HCT116 (cell line): ENCODE data around the gene ZSWIM3. TPM values are rescaled to one million over a fixed set of nuclear protein-coding genes. Genes with fewer than 3 reads are reported as not detected.

Experiments
- ATAC-seq: fragments of 200-7000 bp; cut with Tn5 transposase; 2 replicates; pipeline ENCODE4 v1.9.1; 2020; ENCODE audit warnings: mild to moderate bottlenecking, moderate library complexity
- BruUV-seq: library from RNA; stranded (reverse); fragments of 400-500 nt; replicated peaks from 2 replicates; lab custom pipeline; 2021; lab: Mats Ljungman, UMichigan
- CTCF ChIA-PET: fragments of 300-600 bp; sonication (Branson Sonifier 250); formaldehyde crosslinking; loops from one replicate; lab custom pipeline; 2021; ENCODE audit warnings: antibody characterized with exemption; lab: Charles Lee
- POLR2A ChIA-PET: fragments of 300-600, 350-600 bp; sonication (Branson Sonifier 250); formaldehyde crosslinking; loops from one replicate; lab custom pipeline; 2021; ENCODE audit warnings: antibody characterized with exemption; lab: Charles Lee
- RAD21 ChIA-PET, 2 experiments: fragments of 300-600 bp; sonication (Branson Sonifier 250); formaldehyde crosslinking; loops; one replicate each; lab custom pipeline; 2023; ENCODE audit warnings: low total read pairs in 2 of 2; ENCODE audit not compliant: uncharacterized antibody in 2 of 2, unreplicated experiment in 2 of 2, low non-redundant PET in 1 of 2; lab: Charles Lee
- DNase-seq: peaks from one replicate; pipeline ENCODE4 v3.0.0-alpha.2; 2010; ENCODE audit warnings: low read depth, low spot score
- H2AFZ ChIP-seq: fragments of 200-600 bp; shearing (Covaris generic), sonication (generic); 2 replicates; pipeline ENCODE4 v1.6.1; 2017; ENCODE audit warnings: low read depth, mixed run types, mixed read lengths, antibody characterized with exemption, low read length; ENCODE audit not compliant: poor library complexity, severe bottlenecking
- H3K27ac ChIP-seq: 2 replicates; pipeline ENCODE4 v1.5.1; 2012; ENCODE audit warnings: low read depth, low read length
- H3K27me3 ChIP-seq: fragments of 200-600 bp; sonication (generic); 2 replicates; pipeline ENCODE4 v1.6.1; 2016; ENCODE audit warnings: mixed run types, low read length, mixed read lengths; ENCODE audit not compliant: insufficient read depth
- H3K36me3 ChIP-seq, 2 experiments: fragments of 200-500 bp in 1 of 2; fragments of 200-600 bp in 1 of 2; sonication (Bioruptor generic) in 1 of 2; sonication (generic) in 1 of 2; 2 replicates each; pipeline versions ENCODE4 v1.5.1 to v1.6.1; 2014 to 2016; ENCODE audit warnings: low read length in 2 of 2, inconsistent platforms in 1 of 2, mixed read lengths in 1 of 2, mixed run types in 1 of 2; ENCODE audit not compliant: insufficient read depth in 2 of 2, control insufficient read depth in 1 of 2
- H3K4me1 ChIP-seq, 2 experiments: fragments of 200-600 bp in 1 of 2; sonication (generic) in 1 of 2; 2 replicates each; pipeline versions ENCODE4 v1.5.1 to v1.6.1; 2012 to 2017; ENCODE audit warnings: low read length in 2 of 2, inconsistent platforms in 1 of 2, mild to moderate bottlenecking in 1 of 2, mixed read lengths in 1 of 2, mixed run types in 1 of 2, moderate library complexity in 1 of 2; ENCODE audit not compliant: insufficient read depth in 2 of 2, control insufficient read depth in 1 of 2
- H3K4me2 ChIP-seq: fragments of 200-600 bp; sonication (generic); 2 replicates; pipeline ENCODE4 v1.6.1; 2017; ENCODE audit warnings: mixed run types, low read length, mixed read lengths
- H3K4me3 ChIP-seq, 2 experiments: fragments of 200-600 bp in 1 of 2; sonication (generic) in 1 of 2; replicated peaks in 1 of 2; 2 replicates each; pipeline ENCODE4 v1.5.1; 2011 to 2016; ENCODE audit warnings: low read length in 2 of 2, control low read depth in 1 of 2, low read depth in 1 of 2, mild to moderate bottlenecking in 1 of 2, mixed read lengths in 1 of 2, mixed run types in 1 of 2
- H3K79me2 ChIP-seq: fragments of 200-600 bp; sonication (generic); 2 replicates; pipeline ENCODE4 v1.6.1; 2017; ENCODE audit warnings: mild to moderate bottlenecking, mixed run types, low read length, moderate library complexity, mixed read lengths; ENCODE audit not compliant: insufficient read depth
- H3K9ac ChIP-seq: fragments of 200-600 bp; sonication (generic); 2 replicates; pipeline ENCODE4 v1.6.1; 2016; ENCODE audit warnings: low read length, mixed read lengths
- H3K9me2 ChIP-seq: fragments of 200-600 bp; sonication (generic), shearing (Covaris generic); 2 replicates; pipeline ENCODE4 v1.6.1; 2017; ENCODE audit warnings: mixed run types, mild to moderate bottlenecking, moderate library complexity; ENCODE audit not compliant: insufficient read depth
- H3K9me3 ChIP-seq, 2 experiments: fragments of 200-500 bp in 1 of 2; fragments of 200-600 bp in 1 of 2; sonication (Bioruptor generic) in 1 of 2; sonication (generic) in 1 of 2; 2 replicates each; pipeline ENCODE4 v1.6.1; 2014 to 2017; ENCODE audit warnings: low read length in 2 of 2, mixed read lengths in 2 of 2, inconsistent platforms in 1 of 2, low read depth in 1 of 2, mild to moderate bottlenecking in 1 of 2, mixed run types in 1 of 2, moderate library complexity in 1 of 2; ENCODE audit not compliant: control insufficient read depth in 1 of 2, insufficient read depth in 1 of 2
- H4K20me1 ChIP-seq: fragments of 200-600 bp; sonication (generic), shearing (Covaris generic); 2 replicates; pipeline ENCODE4 v1.6.1; 2017; ENCODE audit warnings: mixed run types, mild to moderate bottlenecking, moderate library complexity; ENCODE audit not compliant: insufficient read depth
- EZH2 ChIP-seq: fragments of 200-600 bp; sonication (generic); IDR thresholded peaks from 2 replicates; pipeline ENCODE4 v1.6.1; 2017; ENCODE audit warnings: antibody characterized with exemption, mixed run types
- EZH2phosphoT487 ChIP-seq: fragments of 200-600 bp; IDR thresholded peaks from 2 replicates; pipeline ENCODE4 v1.6.1; 2018; ENCODE audit warnings: antibody characterized with exemption, borderline replicate concordance
- JUND ChIP-seq: IDR thresholded peaks from 2 replicates; pipeline ENCODE4 v1.6.1; 2012
- POLR2A ChIP-seq: IDR thresholded peaks from 2 replicates; pipeline ENCODE4 v1.7.0; 2011; ENCODE audit warnings: borderline replicate concordance; ENCODE audit not compliant: insufficient read depth, insufficient read length; ENCODE audit errors: extremely low read depth
- POLR2AphosphoS5 ChIP-seq: IDR thresholded peaks from 2 replicates; pipeline ENCODE4 v1.6.1; 2011; ENCODE audit warnings: mild to moderate bottlenecking, low read depth, low read length, moderate library complexity
- TCF7L2 ChIP-seq: IDR thresholded peaks from 2 replicates; pipeline ENCODE4 v1.7.0; 2011; ENCODE audit warnings: borderline replicate concordance, inconsistent platforms; ENCODE audit not compliant: insufficient read depth, insufficient read length; ENCODE audit errors: extremely low read depth
- intact Hi-C: fragments of 100-400 bp; cut with micrococcal nuclease; formaldehyde crosslinking; loops from 2 replicates; pipeline ENCODE4 v1.10.0; 2022
- total RNA-seq: library from RNA; stranded (reverse); gene quantifications from one replicate; pipeline ENCODE4 v1.2.1, GENCODE V29; 2021; ENCODE audit not compliant: unreplicated experiment
- TF ChIP-seq, protein P1 (sequence below), 3 experiments: fragments of 200-600 bp in 1 of 3; sonication (generic) in 1 of 3; IDR thresholded peaks in 2 of 3; conservative IDR thresholded peaks in 1 of 3; 2 replicates each; pipeline ENCODE4 v1.5.1; 2012 to 2017; ENCODE audit warnings: low read depth in 2 of 3, low read length in 2 of 3, antibody characterized with exemption in 1 of 3, borderline replicate concordance in 1 of 3, control low read depth in 1 of 3, mild to moderate bottlenecking in 1 of 3, mixed read lengths in 1 of 3, mixed run types in 1 of 3, moderate library complexity in 1 of 3; ENCODE audit not compliant: insufficient read depth in 1 of 3

The ZSWIM3 gene
- total RNA-seq, 1 experiment from 2014 or later: 1.8 TPM

DNA sequence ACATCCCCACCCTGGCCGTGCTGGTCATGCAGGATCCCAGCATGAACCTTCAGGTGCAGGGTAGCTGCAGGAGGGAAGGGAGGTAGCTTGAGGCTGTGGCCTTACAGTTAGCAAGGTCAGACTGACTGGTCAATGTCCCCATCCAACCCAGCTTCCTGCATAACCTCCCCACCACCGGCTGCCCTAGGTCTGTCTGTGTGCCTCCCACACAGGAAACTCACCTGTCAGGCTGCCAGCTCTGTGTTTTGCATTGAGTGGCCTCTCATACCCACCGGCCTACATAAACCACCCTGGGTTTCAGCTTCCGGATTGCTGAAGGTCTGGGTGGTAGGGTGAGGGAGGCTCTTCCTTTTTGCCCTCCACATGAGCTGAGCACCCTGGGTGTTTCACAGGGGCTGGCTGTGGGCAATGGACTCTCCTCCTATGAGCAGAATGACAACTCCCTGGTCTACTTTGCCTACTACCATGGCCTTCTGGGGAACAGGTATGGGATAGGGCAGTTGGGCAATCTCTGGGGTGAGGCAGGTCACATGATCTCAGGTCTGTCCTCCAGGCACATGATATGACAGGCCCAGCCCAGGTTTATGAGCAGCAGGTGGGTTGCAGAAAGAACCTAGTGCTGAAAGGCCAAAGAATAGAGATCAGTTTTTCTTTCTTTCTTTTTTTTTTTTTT is 35.5 kb downstream of the ZSWIM3 start:
- Histone ChIP-seq H3K27ac (no peak overlapping the region), H3K9ac (no peak overlapping the region), H3K4me1 (peaks cover 10 to 18% of the 10 kb centered on the region in 2 experiments; a peak in 3 of 4 replicates), H3K9me2 (no peaks in the 10 kb centered on the region), H3K9me3 (no peaks in the 10 kb centered on the region), H3K36me3 (peaks cover 6 to 21% of the 10 kb centered on the region in 2 experiments; a peak in 3 of 4 replicates), H3K4me3 (no peak overlapping the region), H4K20me1 (no peaks in the 10 kb centered on the region), H3K4me2 (no peak overlapping the region), H3K27me3 (no peaks in the 10 kb centered on the region), H2AFZ (no peak overlapping the region), H3K79me2 (peaks cover 4% of the 10 kb centered on the region; the same call in 1 of the 2 replicates)
- ChIA-PET POLR2A (interaction anchor here (0.9 to 1.1 kb wide), 2 partner anchors 12 to 41 kb away, joined by 3 to 4 read pairs; partner anchors contain the start of gene ZSWIM1), CTCF (interaction anchor here (1.5 kb wide), 1 partner anchor 12 kb away, joined by 4 read pairs; no protein-coding TSS in a partner anchor), RAD21 (interaction anchor here (0.6 kb wide), 2 partner anchors 93 to 880 kb away, joined by 3 read pairs; no protein-coding TSS in a partner anchor)
- TF ChIP-seq EZH2: no peak
- TF ChIP-seq, protein P1, sequence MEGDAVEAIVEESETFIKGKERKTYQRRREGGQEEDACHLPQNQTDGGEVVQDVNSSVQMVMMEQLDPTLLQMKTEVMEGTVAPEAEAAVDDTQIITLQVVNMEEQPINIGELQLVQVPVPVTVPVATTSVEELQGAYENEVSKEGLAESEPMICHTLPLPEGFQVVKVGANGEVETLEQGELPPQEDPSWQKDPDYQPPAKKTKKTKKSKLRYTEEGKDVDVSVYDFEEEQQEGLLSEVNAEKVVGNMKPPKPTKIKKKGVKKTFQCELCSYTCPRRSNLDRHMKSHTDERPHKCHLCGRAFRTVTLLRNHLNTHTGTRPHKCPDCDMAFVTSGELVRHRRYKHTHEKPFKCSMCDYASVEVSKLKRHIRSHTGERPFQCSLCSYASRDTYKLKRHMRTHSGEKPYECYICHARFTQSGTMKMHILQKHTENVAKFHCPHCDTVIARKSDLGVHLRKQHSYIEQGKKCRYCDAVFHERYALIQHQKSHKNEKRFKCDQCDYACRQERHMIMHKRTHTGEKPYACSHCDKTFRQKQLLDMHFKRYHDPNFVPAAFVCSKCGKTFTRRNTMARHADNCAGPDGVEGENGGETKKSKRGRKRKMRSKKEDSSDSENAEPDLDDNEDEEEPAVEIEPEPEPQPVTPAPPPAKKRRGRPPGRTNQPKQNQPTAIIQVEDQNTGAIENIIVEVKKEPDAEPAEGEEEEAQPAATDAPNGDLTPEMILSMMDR (IDR thresholded peaks at IDR 0.05 in 2 of 3, conservative IDR thresholded peaks at IDR 0.05 in 1 of 3; ENCODE audit: borderline replicate concordance in 1 of 3, insufficient read depth in 1 of 3, low read depth in 2 of 3, low read length in 2 of 3): no peak
- no peak for TF ChIP-seq POLR2A
- no peak for TF ChIP-seq JUND
- TF ChIP-seq TCF7L2: no peak
- no peak for TF ChIP-seq POLR2AphosphoS5
- no peak for TF ChIP-seq EZH2phosphoT487
- TSS peak; percentile 36 for BruUV-seq
- ATAC-seq (no peak), DNase-seq (no peak)
- intact Hi-C loops: no loop called here
